Progenitor cell of endocrine pancreas (in vitro differentiated cells): ENCODE data around the gene MT1B. TPM values are rescaled to one million over a fixed set of nuclear protein-coding genes. Genes with fewer than 3 reads are reported as not detected.
"Not testable (repeated sequence)": the region's sequence is repeated elsewhere in the genome, so short reads cannot be mapped to it uniquely, and the experiment has no call there.

Source experiments
- DNase-seq: peaks from one replicate; pipeline ENCODE4 v3.0.0; 2021; ENCODE audit warnings: low spot score; ENCODE audit not compliant: unreplicated experiment
- H3K27ac Mint-ChIP-seq: 2 replicates; pipeline ENCODE4 v1.8.0; 2021; ENCODE audit warnings: mild to moderate bottlenecking, moderate library complexity, mixed read lengths
- H3K27me3 Mint-ChIP-seq: 2 replicates; pipeline ENCODE4 v1.8.0; 2021; ENCODE audit warnings: mixed read lengths
- H3K36me3 Mint-ChIP-seq: 2 replicates; pipeline ENCODE4 v1.8.0; 2022; ENCODE audit warnings: mixed read lengths; ENCODE audit not compliant: insufficient read depth
- H3K4me1 Mint-ChIP-seq: 2 replicates; pipeline ENCODE4 v1.8.0; 2021; ENCODE audit warnings: low read depth, mixed read lengths
- H3K4me3 Mint-ChIP-seq: 2 replicates; pipeline ENCODE4 v1.8.0; 2021; ENCODE audit warnings: low read depth, mild to moderate bottlenecking, moderate library complexity, mixed read lengths
- H3K9me3 Mint-ChIP-seq: 2 replicates; pipeline ENCODE4 v1.8.0; 2021; ENCODE audit warnings: low read depth, mixed read lengths
- total RNA-seq: library from RNA; stranded (reverse); gene quantifications from 2 replicates; pipeline ENCODE4 v1.2.1, GENCODE V29; 2021
- TF ChIP-seq, protein P1 (sequence below): fragments of 200-600 bp; sonication (generic); IDR thresholded peaks from one replicate; pipeline ENCODE4 v1.5.0; 2021; ENCODE audit warnings: antibody characterized with exemption, mild to moderate bottlenecking; ENCODE audit not compliant: unreplicated experiment

Gene MT1B
- total RNA-seq, 1 donor from 2014 or later, result not detected

DNA sequence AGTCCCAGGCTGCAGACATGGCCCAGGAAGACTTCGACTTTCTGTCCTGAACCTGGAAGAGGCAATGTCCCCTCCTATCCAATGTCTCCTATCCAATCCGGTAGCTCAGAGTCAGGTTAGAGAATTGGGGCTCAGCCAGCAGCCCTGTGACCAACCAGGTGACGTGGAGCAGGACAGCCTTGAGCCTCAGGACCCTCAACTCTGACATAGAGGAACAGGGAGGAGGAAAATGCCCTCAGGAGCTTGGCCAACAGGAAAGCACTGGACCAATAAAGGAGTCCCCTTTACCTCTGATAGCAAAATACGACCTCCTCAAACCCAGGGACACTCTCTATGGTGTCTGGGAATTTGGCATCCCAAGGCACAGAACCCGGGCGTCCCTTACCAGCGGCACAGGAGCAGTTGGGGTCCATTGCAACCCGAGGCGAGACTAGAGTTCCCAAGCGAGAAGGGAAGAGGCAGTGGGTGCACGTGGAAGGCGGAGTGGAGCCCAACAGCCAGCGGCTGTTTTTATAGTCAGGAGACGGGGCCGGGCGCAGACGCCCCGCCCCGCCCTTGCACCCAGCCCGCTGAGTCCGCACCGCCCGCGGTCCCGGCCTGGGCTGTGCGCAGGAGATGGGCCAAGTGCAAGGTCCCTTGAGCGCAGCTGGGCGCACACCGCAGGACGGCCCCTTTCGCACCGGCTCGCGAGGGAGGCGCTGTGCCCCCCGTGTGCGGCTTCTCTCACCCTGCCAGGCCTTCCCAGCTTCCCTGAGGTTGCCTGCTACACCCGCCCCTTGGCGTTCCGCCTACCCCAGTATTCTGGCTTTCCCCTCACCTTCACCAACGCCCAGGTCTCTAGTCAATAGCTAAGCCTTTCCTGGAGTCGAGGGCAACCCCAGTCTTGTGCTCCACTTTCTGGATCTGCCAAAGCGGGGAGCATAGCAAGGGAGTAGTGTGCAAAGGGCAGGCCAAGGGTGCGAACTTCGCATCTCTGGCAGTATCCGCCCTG is 16.2 kb downstream of the MT1B start, which contains the start of gene MT1G:
Gene MT1G, minus strand, starts transcription at position 485 of the 991 bp plus-strand sequence. Its CDS starts 72 bp downstream, at position 413.
- Mint-ChIP-seq H3K4me1 (no peaks in the 10 kb centered on the region), H3K36me3 (no peaks in the 10 kb centered on the region), H3K27me3 (peaks cover 98% of the 10 kb centered on the region), H3K4me3 (no peak within 1 kb of the TSS), H3K9me3 (no peaks in the 10 kb centered on the region), H3K27ac (no peak within 1 kb of the TSS)
- DNase-seq, result no peak
- TF ChIP-seq, protein P1, sequence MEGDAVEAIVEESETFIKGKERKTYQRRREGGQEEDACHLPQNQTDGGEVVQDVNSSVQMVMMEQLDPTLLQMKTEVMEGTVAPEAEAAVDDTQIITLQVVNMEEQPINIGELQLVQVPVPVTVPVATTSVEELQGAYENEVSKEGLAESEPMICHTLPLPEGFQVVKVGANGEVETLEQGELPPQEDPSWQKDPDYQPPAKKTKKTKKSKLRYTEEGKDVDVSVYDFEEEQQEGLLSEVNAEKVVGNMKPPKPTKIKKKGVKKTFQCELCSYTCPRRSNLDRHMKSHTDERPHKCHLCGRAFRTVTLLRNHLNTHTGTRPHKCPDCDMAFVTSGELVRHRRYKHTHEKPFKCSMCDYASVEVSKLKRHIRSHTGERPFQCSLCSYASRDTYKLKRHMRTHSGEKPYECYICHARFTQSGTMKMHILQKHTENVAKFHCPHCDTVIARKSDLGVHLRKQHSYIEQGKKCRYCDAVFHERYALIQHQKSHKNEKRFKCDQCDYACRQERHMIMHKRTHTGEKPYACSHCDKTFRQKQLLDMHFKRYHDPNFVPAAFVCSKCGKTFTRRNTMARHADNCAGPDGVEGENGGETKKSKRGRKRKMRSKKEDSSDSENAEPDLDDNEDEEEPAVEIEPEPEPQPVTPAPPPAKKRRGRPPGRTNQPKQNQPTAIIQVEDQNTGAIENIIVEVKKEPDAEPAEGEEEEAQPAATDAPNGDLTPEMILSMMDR, result no peak

DNA sequence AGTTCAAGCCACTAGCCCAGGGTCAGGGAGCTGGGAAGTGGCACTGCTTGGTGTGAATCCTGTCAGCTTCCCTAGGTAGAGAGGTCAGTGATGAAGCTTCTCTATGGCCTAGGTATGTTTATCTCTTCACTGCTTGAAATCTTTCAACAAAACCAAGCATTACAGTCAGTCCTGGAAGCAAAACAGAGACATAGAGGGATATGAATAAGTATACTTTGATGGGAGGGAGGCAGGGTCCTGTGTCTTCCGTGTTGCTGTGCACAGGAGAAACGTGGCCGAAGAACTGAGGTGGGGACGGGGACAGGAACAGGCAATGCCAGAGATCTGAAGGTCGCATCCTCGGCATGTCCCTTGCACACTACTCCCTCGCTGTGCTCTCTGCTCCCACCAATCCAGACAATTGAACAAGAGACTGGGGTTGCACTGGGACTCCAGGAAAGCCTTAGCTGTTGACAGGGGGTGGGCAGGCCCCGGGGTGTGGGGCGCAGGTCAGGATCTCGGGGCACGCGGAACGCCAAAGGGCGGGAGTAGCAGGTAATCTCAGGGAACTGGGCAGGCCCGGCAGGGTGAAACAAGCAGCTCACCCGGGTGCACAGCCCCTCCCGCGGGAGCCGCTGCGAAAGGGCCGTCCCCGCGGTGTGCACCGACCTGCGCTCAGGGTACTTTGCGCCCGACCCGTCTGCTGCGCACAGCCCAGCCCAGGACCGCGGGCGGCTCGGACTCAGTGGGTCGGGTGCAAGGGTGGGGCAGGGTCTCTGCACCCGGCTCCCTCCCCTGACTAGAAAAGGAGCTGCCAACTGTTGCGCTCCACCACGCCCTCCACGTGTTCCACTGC is 17.5 kb downstream of the MT1B start, which contains the start of gene MT1H:
Gene MT1H, plus strand, starts transcription at position 810 of the 835 bp plus-strand sequence. CDS start 71 bp downstream, outside the sequence.
- H3K4me1 Mint-ChIP-seq, result no peaks in the 10 kb centered on the region
- H3K36me3 Mint-ChIP-seq, result no peaks in the 10 kb centered on the region
- TF ChIP-seq, protein P1, result no peak
- H3K27ac Mint-ChIP-seq, result no peak within 1 kb of the TSS
- no peak for DNase-seq
- peaks cover 99% of the 10 kb centered on the region for H3K27me3 Mint-ChIP-seq
- H3K9me3 Mint-ChIP-seq, result no peaks in the 10 kb centered on the region
- H3K4me3 Mint-ChIP-seq, result no peak within 1 kb of the TSS

DNA sequence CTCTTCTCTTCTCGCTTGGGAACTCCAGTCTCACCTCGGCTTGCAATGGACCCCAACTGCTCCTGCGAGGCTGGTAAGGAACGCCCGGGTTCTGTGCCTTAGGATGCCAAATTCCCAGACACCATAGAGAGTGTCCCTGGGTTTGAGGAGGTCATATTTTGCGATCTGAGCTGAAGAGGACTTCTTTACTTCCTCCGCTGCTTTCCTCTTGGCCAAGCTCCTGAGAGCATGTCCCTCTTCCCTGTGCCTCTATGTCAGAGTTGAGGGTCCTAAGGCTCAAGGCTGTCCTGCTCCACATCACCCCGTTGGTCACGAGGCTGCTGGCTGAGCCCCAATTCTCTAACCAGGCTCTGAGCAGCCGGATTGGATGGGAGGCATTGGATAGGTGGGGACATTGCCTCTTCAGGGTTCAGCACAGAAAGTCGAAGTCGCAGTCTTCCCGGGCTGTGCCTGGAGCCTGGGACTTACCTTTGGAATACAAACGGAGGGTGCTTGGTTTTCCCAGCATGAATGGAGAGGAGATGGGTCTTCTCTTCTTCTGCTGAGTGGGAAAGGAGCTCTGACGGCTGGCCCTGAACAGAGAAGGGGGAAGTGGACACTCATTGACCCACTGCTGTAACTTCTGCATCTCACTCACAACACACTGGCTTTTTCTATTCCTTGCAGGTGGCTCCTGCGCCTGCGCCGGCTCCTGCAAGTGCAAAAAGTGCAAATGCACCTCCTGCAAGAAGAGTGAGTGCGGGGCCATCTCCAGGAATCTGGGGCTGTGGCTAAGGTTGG is 18.3 kb downstream of the MT1B start:
- Mint-ChIP-seq H3K27me3 (peaks cover 99% of the 10 kb centered on the region), H3K4me1 (no peaks in the 10 kb centered on the region), H3K36me3 (no peaks in the 10 kb centered on the region), H3K4me3 (no peak overlapping the region), H3K27ac (no peak overlapping the region), H3K9me3 (no peaks in the 10 kb centered on the region)
- TF ChIP-seq, protein P1, result no peak
- DNase-seq, result no peak

DNA sequence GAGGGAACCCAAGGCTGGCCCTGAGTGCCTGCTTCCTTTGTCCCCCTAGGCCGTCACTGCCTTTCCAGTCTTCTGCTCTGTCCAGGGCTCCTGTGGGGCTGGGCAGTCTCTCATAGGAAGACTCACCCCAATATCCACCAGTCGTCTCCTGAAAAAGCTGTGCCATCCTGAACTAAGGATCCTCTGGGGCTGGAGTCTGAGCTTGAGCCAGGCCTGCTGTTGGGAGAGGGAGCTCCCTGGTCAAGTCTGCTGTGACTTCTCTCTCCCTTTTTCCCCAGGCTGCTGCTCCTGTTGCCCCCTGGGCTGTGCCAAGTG is 18.9 kb downstream of the MT1B start:
- TF ChIP-seq, protein P1, result no peak
- no peak overlapping the region for H3K4me3 Mint-ChIP-seq
- H3K4me1 Mint-ChIP-seq, result peaks cover 3% of the 10 kb centered on the region
- H3K27me3 Mint-ChIP-seq, result peaks cover 99% of the 10 kb centered on the region
- DNase-seq, result no peak
- H3K36me3 Mint-ChIP-seq, result no peaks in the 10 kb centered on the region
- no peaks in the 10 kb centered on the region for H3K9me3 Mint-ChIP-seq
- no peak overlapping the region for H3K27ac Mint-ChIP-seq

DNA sequence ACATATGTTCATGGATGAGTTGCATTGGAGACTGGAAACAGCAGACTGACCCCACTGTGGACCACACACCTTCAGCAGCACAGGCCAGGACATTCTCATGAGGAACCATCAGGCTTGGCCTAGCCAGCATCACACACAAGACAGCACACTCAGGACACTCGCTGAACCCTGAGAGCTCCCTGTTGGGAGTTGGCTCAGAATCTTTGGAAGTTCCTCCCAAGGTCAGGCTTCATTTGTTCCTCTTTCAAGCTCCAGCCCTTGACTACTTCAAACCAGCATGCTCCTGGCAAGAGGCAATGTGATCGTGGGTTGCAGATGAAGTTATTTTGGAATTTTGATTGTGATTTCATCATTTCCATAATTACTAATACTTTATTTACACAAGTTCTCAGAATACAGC is 20.0 kb downstream of the MT1B start:
- H3K36me3 Mint-ChIP-seq, H3K4me1 Mint-ChIP-seq, DNase-seq, H3K27ac Mint-ChIP-seq, H3K4me3 Mint-ChIP-seq, H3K9me3 Mint-ChIP-seq: not testable (repeated sequence)
- peaks cover 98% of the 10 kb centered on the region for H3K27me3 Mint-ChIP-seq

DNA sequence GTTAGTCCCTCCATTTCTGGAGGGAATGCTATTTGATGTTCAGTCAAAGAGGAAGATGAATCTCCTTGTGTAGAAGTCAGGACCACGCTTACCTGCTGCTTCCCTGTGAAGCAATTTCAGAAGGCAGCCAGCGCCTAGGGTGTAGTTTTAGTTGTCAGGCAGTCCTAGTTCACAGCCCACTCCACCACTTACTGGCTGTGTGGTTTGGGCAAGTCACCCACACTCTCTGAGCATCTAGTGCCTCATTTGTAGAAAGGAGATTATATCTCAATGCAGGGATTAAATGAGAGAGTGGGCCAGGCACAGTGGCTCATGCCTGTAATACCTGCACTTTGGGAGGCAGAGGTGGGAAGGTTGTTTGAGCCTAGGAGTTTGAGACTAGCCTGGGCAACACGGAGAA is 20.5 kb downstream of the MT1B start:
- not testable (repeated sequence) for H3K4me1 Mint-ChIP-seq, H3K27ac Mint-ChIP-seq

More for the DNA sequence above, 20.5 kb downstream of the MT1B start:
- not testable (repeated sequence) for H3K36me3 Mint-ChIP-seq, DNase-seq, H3K9me3 Mint-ChIP-seq, H3K4me3 Mint-ChIP-seq
- peaks cover 98% of the 10 kb centered on the region for H3K27me3 Mint-ChIP-seq
